K562 (cell line): ENCODE measurements around the gene ERGIC1. TPM values are rescaled to one million over a fixed set of nuclear protein-coding genes. Genes with fewer than 3 reads are reported as not detected.

Source experiments
- ATAC-seq: fragments of 200-7000 bp; cut with Tn5 transposase; 3 replicates; pipeline ENCODE4 v1.9.1; 2020; ENCODE audit warnings: moderate library complexity
- BruUV-seq: library from RNA; stranded (reverse); fragments of 400-500 nt; replicated peaks from 2 replicates; lab custom pipeline; 2021; lab: Mats Ljungman, UMichigan
- CTCF ChIA-PET: fragments of 300-600 bp; formaldehyde crosslinking; extraction: SDS; loops from one replicate; lab custom pipeline; 2021; ENCODE audit warnings: low intra/inter-chr PET ratio; lab: Yijun Ruan, JAX
- POLR2A ChIA-PET: fragments of 300-600, 350-650 bp; sonication (Branson Sonifier 250); formaldehyde crosslinking; extraction: SDS; loops from one replicate; lab custom pipeline; 2021; ENCODE audit warnings: antibody characterized with exemption, inconsistent platforms; lab: Yijun Ruan, JAX
- DNase-seq, 4 experiments: peaks; one replicate each; pipeline versions ENCODE4 v3.0.0 to v3.0.0-alpha.2; 2011 to 2018; ENCODE audit warnings: low spot score in 3 of 4, mixed read lengths in 3 of 4; ENCODE audit errors: extremely low read depth in 1 of 4
- FAIRE-seq: peaks from 2 replicates; lab custom pipeline; 2011; peaks lifted over from hg19 to GRCh38; lab: Jason Lieb, UNC
- H2AFZ ChIP-seq: 2 replicates; pipeline ENCODE4 v1.6.0; 2011; ENCODE audit warnings: low read depth, low read length, control low read depth, inconsistent platforms
- H3K27ac ChIP-seq: fragments of 200-600 bp; 3 replicates; pipeline ENCODE4 v1.8.0; 2011; ENCODE audit warnings: low read depth, mild to moderate bottlenecking, control low read depth, inconsistent platforms, low read length, moderate library complexity, mixed read lengths; ENCODE audit errors: extremely low read depth
- H3K27me3 ChIP-seq, 2 experiments: fragments of 300-600 bp in 1 of 2; 2 replicates in 1 of 2; 3 replicates in 1 of 2; pipeline versions ENCODE4 v1.6.0 to v1.8.0; 2011; ENCODE audit warnings: inconsistent platforms in 2 of 2, low read length in 2 of 2, mild to moderate bottlenecking in 1 of 2, mixed read lengths in 1 of 2, moderate library complexity in 1 of 2; ENCODE audit not compliant: control insufficient read depth in 2 of 2, insufficient read depth in 2 of 2
- H3K36me3 ChIP-seq: fragments of 300-600 bp; 3 replicates; pipeline ENCODE4 v1.8.0; 2011; ENCODE audit warnings: mild to moderate bottlenecking, low read length, inconsistent platforms; ENCODE audit not compliant: control insufficient read depth, insufficient read depth
- H3K4me1 ChIP-seq, 2 experiments: fragments of 200-600 bp in 1 of 2; replicated peaks in 1 of 2; 2 replicates in 1 of 2; 3 replicates in 1 of 2; pipeline versions ENCODE4 v1.5.1 to v1.8.0; 2011; ENCODE audit warnings: inconsistent platforms in 2 of 2, low read length in 2 of 2, mild to moderate bottlenecking in 1 of 2, mixed read lengths in 1 of 2, moderate library complexity in 1 of 2; ENCODE audit not compliant: control insufficient read depth in 2 of 2, insufficient read depth in 2 of 2
- H3K4me2 ChIP-seq: 2 replicates; pipeline ENCODE4 v1.6.1; 2011; ENCODE audit warnings: low read length, control low read depth, inconsistent platforms, mixed read lengths; ENCODE audit not compliant: insufficient read depth
- H3K4me3 ChIP-seq: fragments of 200-600 bp; sonication (generic), shearing (Covaris generic); 2 replicates; pipeline ENCODE4 v1.5.1; 2016; ENCODE audit warnings: control low read depth, inconsistent platforms
- H3K79me2 ChIP-seq: fragments of 200-600 bp; 3 replicates; pipeline ENCODE4 v1.8.0; 2011; ENCODE audit warnings: low read length, inconsistent platforms; ENCODE audit not compliant: control insufficient read depth, insufficient read depth
- H3K9ac ChIP-seq, 2 experiments: 2 replicates each; pipeline versions ENCODE4 v1.6.0 to v1.6.1; 2011; ENCODE audit warnings: low read depth in 2 of 2, low read length in 2 of 2, control low read depth in 1 of 2, inconsistent platforms in 1 of 2, mild to moderate bottlenecking in 1 of 2, mixed read lengths in 1 of 2; ENCODE audit not compliant: insufficient read depth in 1 of 2
- H3K9me1 ChIP-seq: one replicate; pipeline ENCODE4 v1.6.0; 2011; ENCODE audit warnings: inconsistent platforms, mild to moderate bottlenecking, low read length, moderate library complexity; ENCODE audit not compliant: control insufficient read depth, insufficient read depth
- H3K9me3 ChIP-seq: replicated peaks from 2 replicates; pipeline ENCODE4 v1.5.1; 2011; ENCODE audit warnings: low read depth, low read length, inconsistent platforms; ENCODE audit not compliant: control insufficient read depth, insufficient read depth
- H4K20me1 ChIP-seq: replicated peaks from 2 replicates; pipeline ENCODE4 v1.6.1; 2011; ENCODE audit warnings: low read length, inconsistent platforms, mixed read lengths; ENCODE audit not compliant: control insufficient read depth, insufficient read depth
- BCOR ChIP-seq: fragments of 450-650 bp; IDR thresholded peaks from 2 replicates; pipeline ENCODE4 v1.6.1; 2016
- DIDO1 ChIP-seq: fragments of 450-650 bp; IDR thresholded peaks from 2 replicates; pipeline ENCODE4 v1.6.1; 2016; ENCODE audit warnings: low read depth, missing biosample characterization, missing genetic modification characterization
- NFIX ChIP-seq: fragments of 250-450 bp; sonication (Bioruptor Pico); IDR thresholded peaks from 2 replicates; pipeline ENCODE4 v1.4.0; 2020; ENCODE audit warnings: low read depth, mild to moderate bottlenecking, moderate library complexity
- RBM25 ChIP-seq: fragments of 200-400 bp; formaldehyde crosslinking; IDR thresholded peaks from 2 replicates; pipeline ENCODE4 v1.6.1; 2018; ENCODE audit warnings: low read length, low read depth, moderate library complexity; ENCODE audit not compliant: severe bottlenecking
- STAT6 ChIP-seq: sonication (generic); formaldehyde crosslinking; IDR thresholded peaks from 2 replicates; pipeline ENCODE4 v1.8.1; 2023; ENCODE audit warnings: mild to moderate bottlenecking, missing genetic modification reagents
- ZFP36 ChIP-seq: fragments of 150-350 bp; IDR thresholded peaks from 2 replicates; pipeline ENCODE4 v1.6.1; 2018; ENCODE audit warnings: low read length, low read depth; ENCODE audit not compliant: partially characterized antibody
- ZKSCAN1 ChIP-seq: fragments of 150-350 bp; IDR thresholded peaks from 2 replicates; pipeline ENCODE4 v1.6.1; 2016; ENCODE audit warnings: low read depth, low read length
- WGBS: fragments of 100-300 bp; shearing (Covaris generic); methylation state at CpG from one replicate; pipeline ENCODE4 v1.1.6; 2016; ENCODE audit warnings: low coverage, mixed read lengths; ENCODE audit not compliant: insufficient coverage; ENCODE audit errors: missing lambda C conversion rate; 5-methylcytosine and 5-hydroxymethylcytosine counted together
- in situ Hi-C: fragments of 300-500 bp; cut with MboI; formaldehyde crosslinking; loops from 4 replicates; pipeline ENCODE4 v1.15.0; 2018; ENCODE audit warnings: inconsistent platforms, mixed read lengths
- intact Hi-C: fragments of 100-400 bp; cut with micrococcal nuclease; formaldehyde crosslinking; loops from 2 replicates; pipeline ENCODE4 v1.14.2; 2022
- polyA plus RNA-seq, 8 experiments: library from polyadenylated mRNA; depleted of rRNA in 4 of 8; stranded (reverse) in 5 of 8; unstranded in 3 of 8; fragments of >200 nt; fragmentation: Nextera tagmentation in 2 of 8; fragmentation: Illumina TruSeq in 1 of 8; extraction: Ambion mirVana in 2 of 8; extraction: Trizol in 1 of 8; gene quantifications; 2 replicates each; pipeline versions ENCODE4 v1.2.1 to v1.2.3, GENCODE V29; 2011 to 2014; ENCODE audit warnings: inconsistent platforms in 1 of 8, missing spikeins in 1 of 8
- total RNA-seq, 7 experiments: library from RNA; depleted of rRNA in 6 of 7; stranded (reverse); fragments of >200 nt in 6 of 7; fragmentation: Illumina TruSeq in 2 of 7; extraction: Trizol in 2 of 7; gene quantifications; 2 replicates each; pipeline versions ENCODE4 v1.2.1 to v1.2.3, GENCODE V29; 2011 to 2021; ENCODE audit warnings: low replicate concordance in 1 of 7

Gene ERGIC1
- total and polyA plus RNA-seq, 9 of the 15 experiments (the other 6 are each of a cell fraction or from before 2014, with no cell fraction given), result 5.5 to 68.4 (median 36.4) TPM

GRCh38 chr5:172925336-172925948, 91.4 kb downstream of the ERGIC1 start:
- in situ Hi-C loops (loop anchor here (5.0 kb wide), 1 partner anchor 208 kb away; no protein-coding TSS in a partner anchor), intact Hi-C loops (no loop called here)
- H3K4me3 ChIP-seq, result no peak overlapping the region
- no peaks in the 10 kb centered on the region for H3K79me2 ChIP-seq
- H3K36me3 ChIP-seq, result peaks cover 22% of the 10 kb centered on the region; the same call in 2 of the 3 replicates
- TF ChIP-seq ZFP36, result peak; percentile 88
- no peak for TF ChIP-seq DIDO1 (tag)
- 64% methylated on average over 9 of the region's 9 CpGs for WGBS
- no peak overlapping the region for H3K27ac ChIP-seq
- no peak overlapping the region for H3K4me2 ChIP-seq
- H4K20me1 ChIP-seq, result no peaks in the 10 kb centered on the region
- BruUV-seq, result no TSS peak
- H3K9me1 ChIP-seq, result no peaks in the 10 kb centered on the region
- ATAC-seq, result no peak
- H3K9ac ChIP-seq, result no peak overlapping the region
- no peaks in the 10 kb centered on the region for H3K9me3 ChIP-seq
- ChIA-PET CTCF (no interaction called here), POLR2A (interaction anchor here (0.6 kb wide), 1 partner anchor 99 kb away, joined by 4 read pairs; no protein-coding TSS in a partner anchor)
- no peak for FAIRE-seq
- no peak for DNase-seq
- peaks cover 0 to 2% of the 10 kb centered on the region in 2 experiments; a peak in 2 of 5 replicates for H3K4me1 ChIP-seq
- no peaks in the 10 kb centered on the region for H3K27me3 ChIP-seq
- no peak overlapping the region for H2AFZ ChIP-seq

- ATAC-seq, result no peak
- intact Hi-C loops (no loop called here), in situ Hi-C loops (loop anchor here (5.0 kb wide), 1 partner anchor 209 kb away; no protein-coding TSS in a partner anchor)
- BruUV-seq, result no TSS peak
- WGBS, result 83% methylated on average over 2 of the region's 2 CpGs
- no peak for FAIRE-seq
- Histone ChIP-seq H3K79me2 (no peaks in the 10 kb centered on the region), H3K9me3 (no peaks in the 10 kb centered on the region), H3K9me1 (no peaks in the 10 kb centered on the region), H3K9ac (no peak overlapping the region), H3K4me3 (no peak overlapping the region), H3K4me2 (no peak overlapping the region), H4K20me1 (no peaks in the 10 kb centered on the region), H2AFZ (no peak overlapping the region), H3K27me3 (no peaks in the 10 kb centered on the region), H3K4me1 (no peaks in the 10 kb centered on the region; a peak in 2 of 5 replicates), H3K27ac (no peak overlapping the region)
- DNase-seq, result no peak
- ChIA-PET CTCF (no interaction called here), POLR2A (interaction anchor here (0.6 to 1.3 kb wide), 4 partner anchors 11 to 211 kb away, joined by 3 to 6 read pairs (median 5); no protein-coding TSS in a partner anchor)
- TF ChIP-seq BCOR (peak; percentile 65; the same call in 1 of the 2 replicates), STAT6 (CRISPR knock-in tag) (no peak), RBM25 (peak; percentile 63), NFIX (CRISPR knock-in tag) (no peak), ZKSCAN1 (peak; percentile 92)
- TF ChIP-seq, all 486 proteins: peak for 3
- peaks cover 22% of the 10 kb centered on the region; the same call in 2 of the 3 replicates for H3K36me3 ChIP-seq
Observed at GRCh38 chr5:172926008-172926523, 92.0 kb downstream of the ERGIC1 start.
